Adrenal gland (tissue), 12 donors: ENCODE results near the gene PEX16. TPM values are rescaled to one million over a fixed set of nuclear protein-coding genes. Genes with fewer than 3 reads are reported as not detected.

ENCODE experiments used
- DNase-seq, 7 donors: peaks; one replicate each; pipeline ENCODE4 v3.0.0-alpha.2; 2019 to 2020
- H3K27ac ChIP-seq, 5 donors: fragments of 200-600 bp; sonication (generic) in 4 of 5; 1 replicate in 3 of 5; 2 replicates in 2 of 5; pipeline versions ENCODE4 v1.5.1 to v1.8.0; 2016 to 2020; ENCODE audit warnings: mild to moderate bottlenecking in 1 of 5
- H3K27me3 ChIP-seq: fragments of 200-600 bp; 2 replicates; pipeline ENCODE4 v1.8.0; 2021
- H3K36me3 ChIP-seq, 2 donors: fragments of 200-600 bp; replicated peaks in 1 of 2; 1 replicate in 1 of 2; 2 replicates in 1 of 2; pipeline versions ENCODE4 v1.5.1 to v1.8.0; 2018 to 2022
- H3K4me1 ChIP-seq, 2 donors: fragments of 200-600 bp; replicated peaks in 1 of 2; 1 replicate in 1 of 2; 2 replicates in 1 of 2; pipeline versions ENCODE4 v1.5.1 to v1.8.0; 2018 to 2021
- H3K4me3 ChIP-seq, 4 donors: fragments of 200-600 bp; sonication (generic) in 3 of 4; one replicate each; pipeline ENCODE4 v1.5.1; 2016 to 2018
- H3K9me3 ChIP-seq, 3 donors: fragments of 200-600 bp; sonication (generic) in 1 of 3; replicated peaks in 1 of 3; 1 replicate in 2 of 3; 2 replicates in 1 of 3; pipeline versions ENCODE4 v1.5.1 to v1.8.0; 2016 to 2021
- POLR2A ChIP-seq, 2 donors: fragments of 450-650 bp; IDR thresholded peaks; one replicate each; pipeline ENCODE4 v1.6.1; 2017; ENCODE audit warnings: antibody characterized with exemption in 2 of 2, mild to moderate bottlenecking in 2 of 2, moderate library complexity in 1 of 2
- WGBS, 4 donors: extraction: QIAGEN DNeasy Blood & Tissue Kit in 2 of 4; methylation state at CpG; one replicate each; pipeline versions ENCODE4 v1.1.5 to v1.1.7; 2013 to 2017; 5-methylcytosine and 5-hydroxymethylcytosine counted together
- intact Hi-C, 2 donors: fragments of 100-400 bp; cut with DNase I; formaldehyde crosslinking; loops; one replicate each; pipeline versions ENCODE4 v1.14.1 to v1.15.0; 2022 to 2023
- polyA plus RNA-seq, 3 donors: library from polyadenylated mRNA; stranded (reverse); fragments of 200-250 nt in 2 of 3; fragments of 350-450 nt in 1 of 3; fragmentation: Illumina TruSeq in 1 of 3; extraction: RNeasy Lipid Tissue Mini Kit (QIAGEN cat#74804) in 1 of 3; gene quantifications; one replicate each; pipeline ENCODE4 v1.2.3, GENCODE V29; 2013 to 2014
- total RNA-seq, 9 donors: library from RNA; depleted of rRNA in 4 of 9; stranded (reverse); fragments of >200 nt in 4 of 9; fragments of 120-200 nt in 1 of 9; fragmentation: NEBNext Ultra II Directional in 1 of 9; extraction: Animal tissue kit (Norgen Biotek cat#: 25700) in 1 of 9; gene quantifications; one replicate each; pipeline versions ENCODE4 v1.1.0 to v1.2.4, GENCODE V29; 2013 to 2023
- TF ChIP-seq, protein P1 (sequence below), 6 experiments: fragments of 450-650 bp in 4 of 6; fragments of 200-600 bp in 2 of 6; sonication (generic) in 1 of 6; IDR thresholded peaks; 1 replicate in 5 of 6; 2 replicates in 1 of 6; pipeline versions ENCODE4 v1.5.1 to v1.8.0; 2016 to 2021; ENCODE audit warnings: antibody characterized with exemption in 6 of 6, mild to moderate bottlenecking in 2 of 6, moderate library complexity in 1 of 6
- donor health status: healthy with polysubstance abuse.
- donor health status: Bipolar disorder and iron deficiency.
- donor health status: DM: yes; HTN: yes; CAD: no.
- donor health status: DM: no; HTN: no; CAD: no.
- donor health status: DM: no; HTN: no; CAD: no.
- donor health status: DM: yes; HTN: yes; CAD: no.

Gene PEX16
- total and polyA plus RNA-seq, 12 donors = 7.6 to 67.6 (median 40.7) TPM

DNA sequence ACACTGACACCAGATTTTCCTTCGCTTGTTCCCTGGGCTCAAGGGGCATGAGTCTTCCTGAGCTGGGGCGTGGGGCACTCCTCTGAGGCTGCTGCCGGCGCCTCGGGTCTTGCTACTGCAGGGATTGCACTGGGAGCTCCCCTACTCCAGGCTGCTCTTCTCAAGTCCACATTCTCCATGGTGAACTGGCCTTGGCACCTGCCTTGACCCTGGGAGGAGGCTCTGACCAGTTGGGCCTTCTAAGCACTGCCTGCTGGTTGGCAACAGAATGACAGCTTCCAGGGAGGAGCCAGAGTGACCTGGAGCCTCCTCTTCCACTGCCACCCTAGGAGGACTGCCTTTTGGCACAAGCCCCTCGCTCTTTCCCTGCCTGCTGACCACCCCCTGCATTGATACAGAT, 20.1 kb downstream of the PEX16 start:
- TF ChIP-seq POLR2A (IDR thresholded peaks at IDR 0.05) = no peak
- TF ChIP-seq, protein P1, sequence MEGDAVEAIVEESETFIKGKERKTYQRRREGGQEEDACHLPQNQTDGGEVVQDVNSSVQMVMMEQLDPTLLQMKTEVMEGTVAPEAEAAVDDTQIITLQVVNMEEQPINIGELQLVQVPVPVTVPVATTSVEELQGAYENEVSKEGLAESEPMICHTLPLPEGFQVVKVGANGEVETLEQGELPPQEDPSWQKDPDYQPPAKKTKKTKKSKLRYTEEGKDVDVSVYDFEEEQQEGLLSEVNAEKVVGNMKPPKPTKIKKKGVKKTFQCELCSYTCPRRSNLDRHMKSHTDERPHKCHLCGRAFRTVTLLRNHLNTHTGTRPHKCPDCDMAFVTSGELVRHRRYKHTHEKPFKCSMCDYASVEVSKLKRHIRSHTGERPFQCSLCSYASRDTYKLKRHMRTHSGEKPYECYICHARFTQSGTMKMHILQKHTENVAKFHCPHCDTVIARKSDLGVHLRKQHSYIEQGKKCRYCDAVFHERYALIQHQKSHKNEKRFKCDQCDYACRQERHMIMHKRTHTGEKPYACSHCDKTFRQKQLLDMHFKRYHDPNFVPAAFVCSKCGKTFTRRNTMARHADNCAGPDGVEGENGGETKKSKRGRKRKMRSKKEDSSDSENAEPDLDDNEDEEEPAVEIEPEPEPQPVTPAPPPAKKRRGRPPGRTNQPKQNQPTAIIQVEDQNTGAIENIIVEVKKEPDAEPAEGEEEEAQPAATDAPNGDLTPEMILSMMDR (IDR thresholded peaks at IDR 0.05) = peak in 1 of 6 experiments; percentile 13
- Histone ChIP-seq H3K4me1 (peaks cover 13 to 22% of the 10 kb centered on the region in 2 donors), H3K4me3 (no peak overlapping the region), H3K27me3 (no peaks in the 10 kb centered on the region), H3K9me3 (no peaks in the 10 kb centered on the region), H3K27ac (peak overlapping the region in 1 of 5 donors; percentile 18), H3K36me3 (peaks cover 0 to 2% of the 10 kb centered on the region in 2 donors)
- WGBS, 4 donors = 84 to 92% (median 89%) methylated on average over 2 to 6 of the region's 6 CpGs
- intact Hi-C loops = no loop called here
- DNase-seq = no peak

DNA sequence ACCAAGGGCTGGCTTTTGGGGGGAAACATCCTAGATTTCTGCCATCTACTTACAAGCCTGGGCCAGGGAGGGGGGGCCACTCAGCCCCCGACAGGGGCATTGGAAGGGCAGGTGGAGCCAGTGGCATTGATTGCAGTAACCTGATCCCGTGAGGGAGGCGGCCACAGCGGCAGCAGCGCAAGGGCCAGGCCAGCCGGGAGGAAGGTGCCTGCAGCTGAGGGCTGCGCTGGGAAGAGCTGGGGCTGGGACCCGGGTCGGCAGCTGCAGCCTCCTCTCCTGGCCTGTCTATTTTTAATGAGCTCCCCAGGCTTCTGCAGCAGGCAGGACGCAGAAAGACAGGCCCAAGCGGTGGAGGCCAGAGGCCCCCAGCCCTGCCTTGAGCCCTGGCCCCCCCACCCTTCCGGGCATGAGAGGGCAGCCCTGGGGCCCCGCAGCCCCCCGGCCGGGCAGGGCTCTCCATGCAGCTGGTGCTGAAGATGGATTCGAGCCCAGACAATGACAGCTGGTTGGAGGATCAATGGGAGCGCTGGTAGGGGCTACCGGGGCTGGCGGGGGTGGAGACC, 21.2 kb downstream of the PEX16 start:
- 18 to 28% (median 19%) methylated on average over 8 to 19 of the region's 19 CpGs for WGBS, 4 donors
- intact Hi-C loops = no loop called here
- TF ChIP-seq POLR2A (IDR thresholded peaks at IDR 0.05) = peak in 1 of 2 donors; percentile 15
- TF ChIP-seq, protein P1 (IDR thresholded peaks at IDR 0.05) = no peak
- Histone ChIP-seq H3K9me3 (no peaks in the 10 kb centered on the region), H3K27me3 (no peaks in the 10 kb centered on the region), H3K36me3 (no peaks in the 10 kb centered on the region), H3K4me1 (peaks cover 13 to 20% of the 10 kb centered on the region in 2 donors), H3K4me3 (no peak overlapping the region), H3K27ac (peak overlapping the region in 1 of 5 donors; percentile 38)
- peak in 1 of 7 donors; percentile 81 for DNase-seq

DNA sequence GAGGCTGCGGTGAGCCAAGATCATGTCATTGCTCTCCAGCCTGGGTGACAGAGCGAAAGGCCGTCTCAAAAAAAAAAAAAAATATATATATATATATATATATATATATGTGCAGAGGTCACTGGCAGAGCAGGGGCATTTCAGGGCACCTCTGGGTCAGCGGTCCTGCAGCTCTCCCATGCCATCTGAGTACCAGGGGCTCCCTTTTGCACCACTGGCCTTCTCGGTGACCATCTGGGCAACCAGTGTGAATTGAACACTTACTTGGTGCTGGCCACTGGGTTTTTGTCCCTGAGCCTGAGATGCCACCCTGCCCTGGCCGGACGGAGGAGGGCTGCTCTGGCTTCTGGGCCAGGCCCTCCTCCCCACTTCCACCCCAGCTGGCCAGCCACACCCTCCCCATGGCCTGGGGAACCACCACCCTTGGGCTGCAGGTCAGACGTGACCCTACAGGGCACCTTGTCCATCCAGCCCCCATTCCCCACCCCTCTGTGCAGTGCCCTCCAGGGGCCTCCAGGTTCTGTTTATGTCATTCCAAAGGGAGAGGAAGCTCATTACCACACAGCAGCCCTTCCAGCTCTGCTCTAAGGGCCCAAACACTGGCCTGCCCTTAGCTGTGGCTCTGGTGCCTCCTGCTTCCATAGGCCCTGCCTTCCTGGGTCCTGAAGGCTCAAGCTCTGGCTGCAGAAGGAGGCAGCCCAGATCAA, 22.0 kb downstream of the PEX16 start:
- Histone ChIP-seq H3K9me3 (no peaks in the 10 kb centered on the region), H3K36me3 (no peaks in the 10 kb centered on the region), H3K27me3 (no peaks in the 10 kb centered on the region), H3K27ac (peak overlapping the region in 1 of 5 donors; percentile 38), H3K4me1 (peaks cover 9 to 12% of the 10 kb centered on the region in 2 donors), H3K4me3 (no peak overlapping the region)
- no peak for DNase-seq
- 90 to 98% (median 93%) methylated on average over 5 to 8 of the region's 8 CpGs for WGBS, 4 donors
- TF ChIP-seq POLR2A (IDR thresholded peaks at IDR 0.05) = no peak
- TF ChIP-seq, protein P1 (IDR thresholded peaks at IDR 0.05) = no peak
- intact Hi-C loops = no loop called here

DNA sequence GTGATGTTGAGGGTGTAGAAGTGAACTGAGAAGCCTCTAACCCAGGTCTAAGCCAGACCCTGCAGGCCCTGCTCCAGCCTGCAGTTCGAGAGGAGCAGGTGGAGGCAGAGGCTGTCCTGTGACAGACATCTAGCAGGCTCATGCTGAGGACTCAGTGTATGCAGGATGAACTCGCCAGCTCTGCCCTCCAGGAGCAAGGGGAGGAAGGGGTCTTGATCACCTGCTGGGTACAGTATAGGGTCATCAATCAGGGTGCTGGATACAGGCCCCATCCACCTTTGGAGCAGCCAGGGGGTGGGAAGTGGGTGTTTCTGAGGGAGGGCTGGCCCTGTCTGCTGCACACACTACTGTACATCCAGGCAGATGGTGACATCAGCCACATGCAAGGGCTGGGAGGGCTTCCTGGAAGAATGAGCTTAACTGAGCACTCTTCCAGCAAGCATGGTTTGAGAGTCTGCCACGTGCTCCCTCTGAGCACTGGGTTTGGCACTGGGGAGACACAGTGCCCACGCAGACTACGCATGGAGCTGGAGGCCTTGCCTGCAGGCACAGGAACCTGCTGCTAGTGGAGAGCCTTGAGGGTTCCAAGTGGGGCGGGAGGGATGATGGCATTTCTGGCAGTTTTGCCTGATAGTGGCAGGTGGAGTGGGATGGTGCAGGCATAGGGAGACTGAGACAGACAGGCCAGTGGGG, 23.0 kb downstream of the PEX16 start:
- Histone ChIP-seq H3K27me3 (no peaks in the 10 kb centered on the region), H3K4me3 (no peak overlapping the region), H3K27ac (no peak overlapping the region), H3K4me1 (peaks cover 5 to 8% of the 10 kb centered on the region in 2 donors), H3K9me3 (no peaks in the 10 kb centered on the region), H3K36me3 (no peaks in the 10 kb centered on the region)
- TF ChIP-seq, protein P1 (IDR thresholded peaks at IDR 0.05) = no peak
- no peak for TF ChIP-seq POLR2A (IDR thresholded peaks at IDR 0.05)
- 79 to 86% (median 82%) methylated on average over 5 to 6 of the region's 6 CpGs; no CpG with 5 or more reads in 1 of the 4 donors for WGBS, 4 donors
- no peak for DNase-seq
- intact Hi-C loops = no loop called here
